ENCODE results near the gene PTCH1.
A peak's percentile ranks its signal among the peaks of the same experiment; 100 is the strongest.

Gene PTCH1

GRCh38 chr9:95446259-95446658 lies 70.5 kb downstream of the PTCH1 start:
- H3K4me1 ChIP-seq (ENCODE audit: control insufficient read depth, insufficient read depth, low read length) = no peaks in the 10 kb centered on the region
- H3K27me3 ChIP-seq (ENCODE audit: control insufficient read depth, insufficient read depth, low read length) = no peaks in the 10 kb centered on the region
- H3K9ac ChIP-seq (ENCODE audit: low read depth, low read length) = no peak overlapping the region
- H3K4me2 ChIP-seq (ENCODE audit: low read length) = no peak overlapping the region
- H3K4me3 ChIP-seq (ENCODE audit: low read length) = no peak overlapping the region
- H3K36me3 ChIP-seq (ENCODE audit: insufficient read depth, low read length) = peaks cover 21% of the 10 kb centered on the region
- no peaks in the 10 kb centered on the region for H3K9me3 ChIP-seq (replicated peaks; ENCODE audit: low read length)

- H3K4me2 ChIP-seq (ENCODE audit: low read length) = no peak overlapping the region
- no peaks in the 10 kb centered on the region for H3K9me3 ChIP-seq (replicated peaks; ENCODE audit: low read length)
- no peaks in the 10 kb centered on the region for H3K27me3 ChIP-seq (ENCODE audit: control insufficient read depth, insufficient read depth, low read length)
- H3K4me1 ChIP-seq (ENCODE audit: control insufficient read depth, insufficient read depth, low read length) = no peaks in the 10 kb centered on the region
- no peak overlapping the region for H3K4me3 ChIP-seq (ENCODE audit: low read length)
- H3K9ac ChIP-seq (ENCODE audit: low read depth, low read length) = no peak overlapping the region
- H3K36me3 ChIP-seq (ENCODE audit: insufficient read depth, low read length) = peaks cover 17% of the 10 kb centered on the region
These were observed 72.6 kb downstream of the PTCH1 start for GRCh38 chr9:95444160-95444559.

- Histone ChIP-seq H3K9me3 (replicated peaks; ENCODE audit: low read length) (no peaks in the 10 kb centered on the region), H3K9ac (ENCODE audit: low read depth, low read length) (no peak overlapping the region), H3K4me1 (ENCODE audit: control insufficient read depth, insufficient read depth, low read length) (no peaks in the 10 kb centered on the region), H3K4me2 (ENCODE audit: low read length) (no peak overlapping the region), H3K36me3 (ENCODE audit: insufficient read depth, low read length) (peaks cover 17% of the 10 kb centered on the region), H3K27me3 (ENCODE audit: control insufficient read depth, insufficient read depth, low read length) (no peaks in the 10 kb centered on the region), H3K4me3 (ENCODE audit: low read length) (no peak overlapping the region)
These were observed 73.5 kb downstream of the PTCH1 start for GRCh38 chr9:95443301-95443700.

- Histone ChIP-seq H3K4me1 (ENCODE audit: control insufficient read depth, insufficient read depth, low read length) (no peaks in the 10 kb centered on the region), H3K36me3 (ENCODE audit: insufficient read depth, low read length) (peaks cover 8% of the 10 kb centered on the region), H3K9me3 (replicated peaks; ENCODE audit: low read length) (no peaks in the 10 kb centered on the region), H3K4me2 (ENCODE audit: low read length) (no peak overlapping the region), H3K9ac (ENCODE audit: low read depth, low read length) (no peak overlapping the region), H3K27me3 (ENCODE audit: control insufficient read depth, insufficient read depth, low read length) (no peaks in the 10 kb centered on the region), H3K4me3 (ENCODE audit: low read length) (no peak overlapping the region)
These were observed 75.7 kb downstream of the PTCH1 start for GRCh38 chr9:95441081-95441480.

- H3K36me3 ChIP-seq (ENCODE audit: insufficient read depth, low read length) = peaks cover 7% of the 10 kb centered on the region
- no peak overlapping the region for H3K4me3 ChIP-seq (ENCODE audit: low read length)
- H3K27me3 ChIP-seq (ENCODE audit: control insufficient read depth, insufficient read depth, low read length) = no peaks in the 10 kb centered on the region
- H3K9me3 ChIP-seq (replicated peaks; ENCODE audit: low read length) = no peaks in the 10 kb centered on the region
- H3K4me1 ChIP-seq (ENCODE audit: control insufficient read depth, insufficient read depth, low read length) = no peaks in the 10 kb centered on the region
- H3K9ac ChIP-seq (ENCODE audit: low read depth, low read length) = no peak overlapping the region
- no peak overlapping the region for H3K4me2 ChIP-seq (ENCODE audit: low read length)
These were observed 76.3 kb downstream of the PTCH1 start for GRCh38 chr9:95440447-95440846.

GRCh38 chr9:95438561-95439357 lies 78.0 kb downstream of the PTCH1 start:
- H3K27me3 ChIP-seq (ENCODE audit: control insufficient read depth, insufficient read depth, low read length) = no peaks in the 10 kb centered on the region
- H3K4me3 ChIP-seq (ENCODE audit: low read length) = no peak overlapping the region
- no peaks in the 10 kb centered on the region for H3K9me3 ChIP-seq (replicated peaks; ENCODE audit: low read length)
- H3K9ac ChIP-seq (ENCODE audit: low read depth, low read length) = no peak overlapping the region
- H3K4me2 ChIP-seq (ENCODE audit: low read length) = no peak overlapping the region
- no peaks in the 10 kb centered on the region for H3K36me3 ChIP-seq (ENCODE audit: insufficient read depth, low read length)
- H3K4me1 ChIP-seq (ENCODE audit: control insufficient read depth, insufficient read depth, low read length) = peaks cover 4% of the 10 kb centered on the region

- Histone ChIP-seq H3K4me2 (ENCODE audit: low read length) (no peak overlapping the region), H3K9ac (ENCODE audit: low read depth, low read length) (no peak overlapping the region), H3K36me3 (ENCODE audit: insufficient read depth, low read length) (no peaks in the 10 kb centered on the region), H3K4me3 (ENCODE audit: low read length) (no peak overlapping the region), H3K9me3 (replicated peaks; ENCODE audit: low read length) (no peaks in the 10 kb centered on the region), H3K4me1 (ENCODE audit: control insufficient read depth, insufficient read depth, low read length) (peaks cover 4% of the 10 kb centered on the region), H3K27me3 (ENCODE audit: control insufficient read depth, insufficient read depth, low read length) (no peaks in the 10 kb centered on the region)
These were observed 79.2 kb downstream of the PTCH1 start for GRCh38 chr9:95437559-95437958.

- H3K9ac ChIP-seq (ENCODE audit: low read depth, low read length) = no peak overlapping the region
- no peaks in the 10 kb centered on the region for H3K36me3 ChIP-seq (ENCODE audit: insufficient read depth, low read length)
- no peak overlapping the region for H3K4me3 ChIP-seq (ENCODE audit: low read length)
- H3K4me1 ChIP-seq (ENCODE audit: control insufficient read depth, insufficient read depth, low read length) = peaks cover 4% of the 10 kb centered on the region
- H3K4me2 ChIP-seq (ENCODE audit: low read length) = no peak overlapping the region
- H3K9me3 ChIP-seq (replicated peaks; ENCODE audit: low read length) = no peaks in the 10 kb centered on the region
- no peaks in the 10 kb centered on the region for H3K27me3 ChIP-seq (ENCODE audit: control insufficient read depth, insufficient read depth, low read length)
These were observed 80.4 kb downstream of the PTCH1 start for GRCh38 chr9:95436416-95436815.

GRCh38 chr9:95435074-95435728 lies 81.6 kb downstream of the PTCH1 start:
- no peak overlapping the region for H3K4me2 ChIP-seq (ENCODE audit: low read length)
- no peaks in the 10 kb centered on the region for H3K36me3 ChIP-seq (ENCODE audit: insufficient read depth, low read length)
- H3K9ac ChIP-seq (ENCODE audit: low read depth, low read length) = no peak overlapping the region
- no peak overlapping the region for H3K4me3 ChIP-seq (ENCODE audit: low read length)
- H3K27me3 ChIP-seq (ENCODE audit: control insufficient read depth, insufficient read depth, low read length) = no peaks in the 10 kb centered on the region
- H3K4me1 ChIP-seq (ENCODE audit: control insufficient read depth, insufficient read depth, low read length) = peaks cover 4% of the 10 kb centered on the region
- H3K9me3 ChIP-seq (replicated peaks; ENCODE audit: low read length) = no peaks in the 10 kb centered on the region

- Histone ChIP-seq H3K27me3 (ENCODE audit: control insufficient read depth, insufficient read depth, low read length) (no peaks in the 10 kb centered on the region), H3K9ac (ENCODE audit: low read depth, low read length) (no peak overlapping the region), H3K4me2 (ENCODE audit: low read length) (peak overlapping the region; percentile 27), H3K4me1 (ENCODE audit: control insufficient read depth, insufficient read depth, low read length) (peaks cover 4% of the 10 kb centered on the region), H3K36me3 (ENCODE audit: insufficient read depth, low read length) (no peaks in the 10 kb centered on the region), H3K9me3 (replicated peaks; ENCODE audit: low read length) (no peaks in the 10 kb centered on the region), H3K4me3 (ENCODE audit: low read length) (no peak overlapping the region)
These were observed 82.4 kb downstream of the PTCH1 start for GRCh38 chr9:95434116-95435073.

GRCh38 chr9:95433096-95433819 lies 83.5 kb downstream of the PTCH1 start:
- H3K4me1 ChIP-seq (ENCODE audit: control insufficient read depth, insufficient read depth, low read length) = peaks cover 4% of the 10 kb centered on the region
- no peaks in the 10 kb centered on the region for H3K27me3 ChIP-seq (ENCODE audit: control insufficient read depth, insufficient read depth, low read length)
- H3K9me3 ChIP-seq (replicated peaks; ENCODE audit: low read length) = no peaks in the 10 kb centered on the region
- no peak overlapping the region for H3K4me3 ChIP-seq (ENCODE audit: low read length)
- H3K36me3 ChIP-seq (ENCODE audit: insufficient read depth, low read length) = no peaks in the 10 kb centered on the region
- H3K4me2 ChIP-seq (ENCODE audit: low read length) = no peak overlapping the region
- H3K9ac ChIP-seq (ENCODE audit: low read depth, low read length) = no peak overlapping the region
